ENCODE data around the gene FLYWCH1. TPM values are rescaled to one million over a fixed set of nuclear protein-coding genes. Genes with fewer than 3 reads are reported as not detected.

FLYWCH1 gene
- total RNA-seq, 1 experiment from 2014 or later: 23.3 TPM

GRCh38 chr16:2879854-2880508, 31.8 kb upstream of the FLYWCH1 start:
- Histone ChIP-seq H3K36me3 (ENCODE audit: control insufficient read depth, insufficient read depth, low read length) (no peaks in the 10 kb centered on the region), H3K27me3 (replicated peaks; ENCODE audit: control insufficient read depth, insufficient read depth, low read length) (no peaks in the 10 kb centered on the region), H3K9me3 (peaks cover 16% of the 10 kb centered on the region), H3K4me3 (ENCODE audit: low read depth, low read length) (no peak overlapping the region), H3K4me1 (no peaks in the 10 kb centered on the region)
- no peak for DNase-seq
- ChIA-PET CTCF (no interaction called here), POLR2A (no interaction called here)
- BruUV-seq (replicated peaks): no TSS peak
- H3K36me3 Mint-ChIP-seq (ENCODE audit: insufficient read depth, unreplicated experiment): no peaks in the 10 kb centered on the region
- no peaks in the 10 kb centered on the region for H3K4me1 Mint-ChIP-seq (ENCODE audit: low read depth, unreplicated experiment)
- H3K27me3 Mint-ChIP-seq (ENCODE audit: insufficient read depth, unreplicated experiment): no peaks in the 10 kb centered on the region
- H3K27ac Mint-ChIP-seq (ENCODE audit: unreplicated experiment): no peak overlapping the region
- no peak overlapping the region for H3K4me3 Mint-ChIP-seq (ENCODE audit: unreplicated experiment)
- intact Hi-C loops (cut with micrococcal nuclease; ENCODE audit: unreplicated experiment): no loop called here
- TF ChIP-seq CTCF (IDR thresholded peaks at IDR 0.05; ENCODE audit: insufficient read depth in 1 of 2, low read depth in 1 of 2, low read length in 1 of 2, severe bottlenecking in 1 of 2, unreplicated experiment in 1 of 2): no peak
- peaks cover 8% of the 10 kb centered on the region for H3K9me3 Mint-ChIP-seq (ENCODE audit: unreplicated experiment)

- Histone ChIP-seq H3K9me3 (peaks cover 16% of the 10 kb centered on the region), H3K4me1 (no peaks in the 10 kb centered on the region), H3K4me3 (ENCODE audit: low read depth, low read length) (peak overlapping the region; percentile 73), H3K27me3 (replicated peaks; ENCODE audit: control insufficient read depth, insufficient read depth, low read length) (no peaks in the 10 kb centered on the region), H3K36me3 (ENCODE audit: control insufficient read depth, insufficient read depth, low read length) (no peaks in the 10 kb centered on the region)
- no peak for TF ChIP-seq CTCF (IDR thresholded peaks at IDR 0.05; ENCODE audit: insufficient read depth in 1 of 2, low read depth in 1 of 2, low read length in 1 of 2, severe bottlenecking in 1 of 2, unreplicated experiment in 1 of 2)
- H3K4me3 Mint-ChIP-seq (ENCODE audit: unreplicated experiment): peak overlapping the region; percentile 80
- DNase-seq: peak; percentile 54 to 60
- POLR2A ChIA-PET: interaction anchor here (1.0 to 1.8 kb wide), 5 partner anchors 14 to 29 kb away, joined by 4 to 18 read pairs (median 5); partner anchors contain the start of gene FLYWCH1
- no peaks in the 10 kb centered on the region for H3K4me1 Mint-ChIP-seq (ENCODE audit: low read depth, unreplicated experiment)
- H3K9me3 Mint-ChIP-seq (ENCODE audit: unreplicated experiment): peaks cover 8% of the 10 kb centered on the region
- CTCF ChIA-PET: interaction anchor here (0.8 to 2.6 kb wide), 11 partner anchors 13 to 199 kb away, joined by 3 to 16 read pairs (median 5); partner anchors contain the start of genes KCTD5 and PRSS22
- H3K27me3 Mint-ChIP-seq (ENCODE audit: insufficient read depth, unreplicated experiment): no peaks in the 10 kb centered on the region
- no TSS peak for BruUV-seq (replicated peaks)
- no peaks in the 10 kb centered on the region for H3K36me3 Mint-ChIP-seq (ENCODE audit: insufficient read depth, unreplicated experiment)
- peak overlapping the region; percentile 65 for H3K27ac Mint-ChIP-seq (ENCODE audit: unreplicated experiment)
- intact Hi-C loops (cut with micrococcal nuclease; ENCODE audit: unreplicated experiment): no loop called here
Observed at GRCh38 chr16:2881783-2882649, 29.7 kb upstream of the FLYWCH1 start.

Measured in Caco-2 (cell line).